Measurements from ENCODE around the gene NIPAL4.

GRCh38 chr5:157496864-157497263 is 36.9 kb downstream of the NIPAL4 start:
- TF ChIP-seq CTCF (IDR thresholded peaks at IDR 0.05) (no peak), EP300 (IDR thresholded peaks at IDR 0.05) (no peak)

Measured in stomach (tissue), 4 donors.